ENCODE measurements around the gene RFTN1. TPM values are rescaled to one million over a fixed set of nuclear protein-coding genes. Genes with fewer than 3 reads are reported as not detected.

RFTN1 gene
- total and polyA plus RNA-seq, 2 of the 8 experiments (the other 6 are each of a cell fraction or from before 2014, with no cell fraction given): 4.6 to 6.7 TPM

- ChIA-PET POLR2A (ENCODE audit: partially characterized antibody) (no interaction called here), CTCF (ENCODE audit: partially characterized antibody) (interaction anchor here (1.1 to 1.7 kb wide), 4 partner anchors 49 to 88 kb away, joined by 3 read pairs; no protein-coding TSS in a partner anchor)
- Histone ChIP-seq H2BK120ac (replicated peaks; ENCODE audit: low read depth, low read length) (no peak overlapping the region), H3K79me1 (ENCODE audit: low read depth, low read length) (no peaks in the 10 kb centered on the region), H2BK5ac (ENCODE audit: low read depth, low read length) (no peak overlapping the region), H3K9ac (replicated peaks in 1 of 4; ENCODE audit: extremely low read depth in 1 of 4, low read depth in 3 of 4, low read length in 3 of 4) (no peak overlapping the region), H2BK20ac (ENCODE audit: low read length) (peak overlapping the region; percentile 56; the same call in 1 of the 2 replicates), H3K18ac (ENCODE audit: extremely low read depth, low read length) (peak overlapping the region; percentile 38; the same call in 1 of the 2 replicates), H4K91ac (replicated peaks; ENCODE audit: insufficient read length, low read length) (peak overlapping the region; percentile 50), H4K20me1 (replicated peaks in 1 of 2; ENCODE audit: control insufficient read depth in 1 of 2, insufficient read depth in 2 of 2, low read length in 2 of 2) (no peaks in the 10 kb centered on the region), H3K4me1 (replicated peaks in 1 of 4; ENCODE audit: control insufficient read depth in 3 of 4, insufficient read depth in 4 of 4, low read length in 3 of 4) (peaks cover 3 to 9% (median 8%) of the 10 kb centered on the region in 4 experiments; a peak in 5 of 7 replicates), H4K8ac (ENCODE audit: extremely low read depth, insufficient read depth, low read length) (no peak overlapping the region), H4K5ac (ENCODE audit: insufficient read length, low read depth, low read length) (no peak overlapping the region), H2AFZ (ENCODE audit: low read length) (no peak overlapping the region; the same call in 1 of the 2 replicates), H3K79me2 (ENCODE audit: control insufficient read depth in 1 of 2, insufficient read depth in 2 of 2, low read length in 2 of 2) (no peaks in the 10 kb centered on the region), H3K4me2 (ENCODE audit: insufficient read depth in 1 of 2, low read depth in 2 of 2, low read length in 2 of 2) (no peak overlapping the region), H3K4ac (replicated peaks; ENCODE audit: insufficient read length, low read depth, low read length) (no peak overlapping the region), H3K4me3 (ENCODE audit: extremely low read depth in 1 of 4, insufficient read depth in 2 of 4, low read depth in 3 of 4, low read length in 4 of 4) (no peak overlapping the region), H3K9me3 (ENCODE audit: insufficient read depth in 2 of 2, low read depth in 1 of 2, low read length in 1 of 2) (no peaks in the 10 kb centered on the region), H2BK15ac (ENCODE audit: low read length) (no peak overlapping the region), H3K27me3 (replicated peaks in 1 of 4; ENCODE audit: control insufficient read depth in 3 of 4, extremely low read depth in 1 of 4, insufficient read depth in 3 of 4, low read length in 3 of 4) (no peaks in the 10 kb centered on the region), H3K56ac (replicated peaks; ENCODE audit: insufficient read length, low read depth, low read length) (no peak overlapping the region), H3K36me3 (ENCODE audit: control insufficient read depth in 2 of 4, insufficient read depth in 4 of 4, low read length in 3 of 4) (no peaks in the 10 kb centered on the region), H3K27ac (ENCODE audit: low read depth, low read length) (no peak overlapping the region), H2BK12ac (ENCODE audit: low read depth, low read length) (peak overlapping the region; percentile 90), H3K14ac (ENCODE audit: insufficient read length) (no peak overlapping the region), H3K23ac (ENCODE audit: insufficient read length) (no peak overlapping the region), H2AK5ac (ENCODE audit: low read depth, low read length) (no peak overlapping the region), H3K23me2 (ENCODE audit: low read depth, low read length) (no peaks in the 10 kb centered on the region)
- DNase-seq (ENCODE audit: low read depth in 1 of 2, low spot score in 2 of 2): no peak
- TF ChIP-seq MAFK (IDR thresholded peaks at IDR 0.05; ENCODE audit: low read depth, low read length): no peak
- no peak for FAIRE-seq
- WGBS, 2 experiments (ENCODE audit: extremely low coverage in 1 of 2, insufficient coverage in 1 of 2, insufficient read length in 1 of 2, insufficient replicate concordance in 2 of 2, low coverage in 1 of 2, low lambda C conversion rate in 2 of 2, missing lambda C conversion rate in 1 of 2): 89% methylated on average over 7 of the region's 7 CpGs; no CpG with 5 or more reads in 1 of the 2 experiments
These were observed 58.5 kb downstream of the RFTN1 start for GRCh38 chr3:16455001-16455400.

Measured in H1 (cell line).